Panc1 (cell line): ENCODE measurements around the gene PPP2R2B. TPM values are rescaled to one million over a fixed set of nuclear protein-coding genes. Genes with fewer than 3 reads are reported as not detected.
A peak's percentile ranks its signal among the peaks of the same experiment; 100 is the strongest.

Source experiments
- ATAC-seq: fragments of 200-7000 bp; cut with Tn5 transposase; 2 replicates; pipeline ENCODE4 v1.9.1; 2020; ENCODE audit warnings: mild to moderate bottlenecking, moderate library complexity
- BruUV-seq: library from RNA; stranded (reverse); fragments of 400-500 nt; replicated peaks from 2 replicates; lab custom pipeline; 2021; lab: Mats Ljungman, UMichigan
- CTCF ChIA-PET: fragments of 300-600 bp; sonication (Branson Sonifier 250); formaldehyde crosslinking; loops from one replicate; lab custom pipeline; 2022; ENCODE audit warnings: antibody characterized with exemption; lab: Charles Lee
- POLR2A ChIA-PET: fragments of 300-600 bp; sonication (Branson Sonifier 250); formaldehyde crosslinking; loops from one replicate; lab custom pipeline; 2022; ENCODE audit warnings: antibody characterized with exemption; lab: Charles Lee
- DNase-seq: peaks from one replicate; pipeline ENCODE4 v3.0.0-alpha.2; 2010; ENCODE audit warnings: low read depth, low spot score
- H3K27ac ChIP-seq: 2 replicates; pipeline ENCODE4 v1.5.1; 2011; ENCODE audit warnings: mild to moderate bottlenecking, low read length, inconsistent platforms
- H3K27me3 ChIP-seq: fragments of 200-500 bp; sonication (Bioruptor generic); 2 replicates; pipeline ENCODE4 v1.6.0; 2014; ENCODE audit warnings: low read length, inconsistent platforms; ENCODE audit not compliant: control insufficient read depth, insufficient read depth
- H3K36me3 ChIP-seq: fragments of 200-500 bp; sonication (Bioruptor generic); 2 replicates; pipeline ENCODE4 v1.5.1; 2014; ENCODE audit warnings: inconsistent platforms, mild to moderate bottlenecking, low read length, moderate library complexity; ENCODE audit not compliant: control insufficient read depth, insufficient read depth
- H3K4me1 ChIP-seq: 2 replicates; pipeline ENCODE4 v1.5.1; 2011; ENCODE audit warnings: inconsistent platforms, mild to moderate bottlenecking, low read length, moderate library complexity; ENCODE audit not compliant: control insufficient read depth, insufficient read depth
- H3K4me3 ChIP-seq, 2 experiments: 2 replicates each; pipeline ENCODE4 v1.5.1; 2011 to 2012; ENCODE audit warnings: low read depth in 2 of 2, low read length in 2 of 2, mild to moderate bottlenecking in 2 of 2, inconsistent platforms in 1 of 2, moderate library complexity in 1 of 2
- H3K9me3 ChIP-seq: fragments of 200-500 bp; sonication (Bioruptor generic); 2 replicates; pipeline ENCODE4 v1.5.1; 2014; ENCODE audit warnings: low read depth, mild to moderate bottlenecking, inconsistent platforms, low read length, moderate library complexity; ENCODE audit not compliant: control insufficient read depth, insufficient read depth
- POLR2AphosphoS5 ChIP-seq: IDR thresholded peaks from 2 replicates; pipeline ENCODE4 v1.6.1; 2012; ENCODE audit warnings: mild to moderate bottlenecking, low read depth, low read length, moderate library complexity
- SIN3A ChIP-seq: IDR thresholded peaks from 2 replicates; pipeline ENCODE4 v1.6.1; 2012; ENCODE audit warnings: low read depth, mild to moderate bottlenecking, low read length, moderate library complexity, borderline replicate concordance; ENCODE audit not compliant: insufficient read depth
- TCF7L2 ChIP-seq: IDR thresholded peaks from 2 replicates; pipeline ENCODE4 v1.6.1; 2011; ENCODE audit warnings: mild to moderate bottlenecking, low read depth, low read length, inconsistent platforms
- in situ Hi-C: cut with HindIII; loops from 2 replicates; pipeline ENCODE4 v1.10.0; 2016; ENCODE audit warnings: low sequenced_read_pairs, low pct_unique_long_range_greater_than_20kb
- intact Hi-C: fragments of 100-400 bp; cut with micrococcal nuclease; formaldehyde crosslinking; loops from one replicate; pipeline ENCODE4 v1.10.0; 2022; ENCODE audit not compliant: unreplicated experiment
- total RNA-seq: library from RNA; stranded (reverse); gene quantifications from one replicate; pipeline ENCODE4 v1.2.1, GENCODE V29; 2021; ENCODE audit not compliant: unreplicated experiment
- TF ChIP-seq, protein P1 (sequence below): fragments of 450-650 bp; IDR thresholded peaks from 2 replicates; pipeline ENCODE4 v1.5.1; 2017; ENCODE audit warnings: mild to moderate bottlenecking
- TF ChIP-seq, protein P2 (sequence below), 2 experiments: IDR thresholded peaks; 2 replicates each; pipeline ENCODE4 v1.6.1; 2011 to 2012; ENCODE audit warnings: low read depth in 2 of 2, control low read depth in 1 of 2, low read length in 1 of 2, mild to moderate bottlenecking in 1 of 2, moderate library complexity in 1 of 2; ENCODE audit not compliant: insufficient read depth in 1 of 2

The PPP2R2B gene
- total RNA-seq, 1 experiment from 2014 or later = 8.8 TPM

DNA sequence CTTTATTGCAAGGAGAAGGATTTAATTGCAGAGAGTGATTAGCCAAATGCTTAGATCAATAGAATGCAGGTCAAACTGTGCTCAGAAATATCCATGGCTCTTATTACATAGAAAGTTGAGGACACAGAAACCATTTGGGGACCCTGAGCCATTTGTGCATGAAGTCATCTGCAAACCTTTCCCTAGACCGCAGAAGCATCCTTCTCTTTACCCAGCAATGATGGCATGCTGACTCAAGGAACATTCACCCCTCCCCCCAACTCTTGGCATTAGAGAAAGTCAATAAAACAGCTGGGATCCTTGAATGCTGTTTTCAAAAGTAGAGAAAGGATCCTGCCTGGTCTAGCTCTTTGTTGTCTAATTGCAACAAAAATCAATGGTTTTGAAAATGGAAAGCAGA, 73.5 kb downstream of the PPP2R2B start:
- DNase-seq = peak; percentile 18
- no TSS peak for BruUV-seq
- ATAC-seq = 0 out of 2 replicates have a peak, but pooled peaks have one; percentile 62

DNA sequence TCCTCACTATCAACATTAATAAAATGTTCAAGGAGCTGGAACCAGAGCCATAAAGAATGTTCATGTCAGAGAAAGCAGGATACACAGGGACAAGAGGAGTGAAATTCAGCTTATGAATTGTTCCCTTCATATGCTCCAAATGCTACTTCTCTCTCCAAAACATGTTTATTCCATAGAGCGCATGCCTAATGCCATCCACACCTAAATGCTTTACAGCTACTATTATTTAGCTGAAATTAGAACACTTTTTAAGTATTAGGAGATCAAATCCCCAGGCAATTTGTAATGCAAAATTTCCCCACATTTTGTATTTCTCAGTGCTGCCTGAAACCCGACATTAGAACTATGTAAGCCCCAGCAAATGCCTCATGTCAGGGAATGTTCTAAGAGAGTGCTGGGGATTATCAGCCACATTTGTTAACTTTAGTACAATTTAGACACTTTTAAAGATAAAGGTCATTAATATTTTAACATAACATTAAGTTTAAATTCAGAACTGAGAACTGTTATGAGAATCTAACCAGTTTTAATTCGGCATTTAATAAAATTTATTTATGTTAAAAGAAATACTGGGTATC, 75.5 kb downstream of the PPP2R2B start:
- ATAC-seq (no peak), DNase-seq (no peak)
- no peaks in the 10 kb centered on the region for H3K9me3 ChIP-seq
- intact Hi-C loops (no loop called here), in situ Hi-C loops (no loop called here)
- 0 out of 2 replicates have a peak, but pooled peaks cover 3% of the 10 kb centered on the region for H3K27me3 ChIP-seq
- no peak overlapping the region for H3K27ac ChIP-seq
- H3K36me3 ChIP-seq = no peaks in the 10 kb centered on the region
- TF ChIP-seq, protein P1, sequence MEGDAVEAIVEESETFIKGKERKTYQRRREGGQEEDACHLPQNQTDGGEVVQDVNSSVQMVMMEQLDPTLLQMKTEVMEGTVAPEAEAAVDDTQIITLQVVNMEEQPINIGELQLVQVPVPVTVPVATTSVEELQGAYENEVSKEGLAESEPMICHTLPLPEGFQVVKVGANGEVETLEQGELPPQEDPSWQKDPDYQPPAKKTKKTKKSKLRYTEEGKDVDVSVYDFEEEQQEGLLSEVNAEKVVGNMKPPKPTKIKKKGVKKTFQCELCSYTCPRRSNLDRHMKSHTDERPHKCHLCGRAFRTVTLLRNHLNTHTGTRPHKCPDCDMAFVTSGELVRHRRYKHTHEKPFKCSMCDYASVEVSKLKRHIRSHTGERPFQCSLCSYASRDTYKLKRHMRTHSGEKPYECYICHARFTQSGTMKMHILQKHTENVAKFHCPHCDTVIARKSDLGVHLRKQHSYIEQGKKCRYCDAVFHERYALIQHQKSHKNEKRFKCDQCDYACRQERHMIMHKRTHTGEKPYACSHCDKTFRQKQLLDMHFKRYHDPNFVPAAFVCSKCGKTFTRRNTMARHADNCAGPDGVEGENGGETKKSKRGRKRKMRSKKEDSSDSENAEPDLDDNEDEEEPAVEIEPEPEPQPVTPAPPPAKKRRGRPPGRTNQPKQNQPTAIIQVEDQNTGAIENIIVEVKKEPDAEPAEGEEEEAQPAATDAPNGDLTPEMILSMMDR = no peak
- no peak for TF ChIP-seq POLR2AphosphoS5
- TF ChIP-seq, protein P2, sequence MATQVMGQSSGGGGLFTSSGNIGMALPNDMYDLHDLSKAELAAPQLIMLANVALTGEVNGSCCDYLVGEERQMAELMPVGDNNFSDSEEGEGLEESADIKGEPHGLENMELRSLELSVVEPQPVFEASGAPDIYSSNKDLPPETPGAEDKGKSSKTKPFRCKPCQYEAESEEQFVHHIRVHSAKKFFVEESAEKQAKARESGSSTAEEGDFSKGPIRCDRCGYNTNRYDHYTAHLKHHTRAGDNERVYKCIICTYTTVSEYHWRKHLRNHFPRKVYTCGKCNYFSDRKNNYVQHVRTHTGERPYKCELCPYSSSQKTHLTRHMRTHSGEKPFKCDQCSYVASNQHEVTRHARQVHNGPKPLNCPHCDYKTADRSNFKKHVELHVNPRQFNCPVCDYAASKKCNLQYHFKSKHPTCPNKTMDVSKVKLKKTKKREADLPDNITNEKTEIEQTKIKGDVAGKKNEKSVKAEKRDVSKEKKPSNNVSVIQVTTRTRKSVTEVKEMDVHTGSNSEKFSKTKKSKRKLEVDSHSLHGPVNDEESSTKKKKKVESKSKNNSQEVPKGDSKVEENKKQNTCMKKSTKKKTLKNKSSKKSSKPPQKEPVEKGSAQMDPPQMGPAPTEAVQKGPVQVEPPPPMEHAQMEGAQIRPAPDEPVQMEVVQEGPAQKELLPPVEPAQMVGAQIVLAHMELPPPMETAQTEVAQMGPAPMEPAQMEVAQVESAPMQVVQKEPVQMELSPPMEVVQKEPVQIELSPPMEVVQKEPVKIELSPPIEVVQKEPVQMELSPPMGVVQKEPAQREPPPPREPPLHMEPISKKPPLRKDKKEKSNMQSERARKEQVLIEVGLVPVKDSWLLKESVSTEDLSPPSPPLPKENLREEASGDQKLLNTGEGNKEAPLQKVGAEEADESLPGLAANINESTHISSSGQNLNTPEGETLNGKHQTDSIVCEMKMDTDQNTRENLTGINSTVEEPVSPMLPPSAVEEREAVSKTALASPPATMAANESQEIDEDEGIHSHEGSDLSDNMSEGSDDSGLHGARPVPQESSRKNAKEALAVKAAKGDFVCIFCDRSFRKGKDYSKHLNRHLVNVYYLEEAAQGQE (IDR thresholded peaks at IDR 0.05; ENCODE audit: insufficient read depth in 1 of 2, low read depth in 2 of 2, low read length in 1 of 2) = no peak
- TF ChIP-seq SIN3A = no peak
- TF ChIP-seq TCF7L2 = no peak
- POLR2A ChIA-PET = no interaction called here
- H3K4me1 ChIP-seq = no peaks in the 10 kb centered on the region; the same call in 1 of the 2 replicates
- BruUV-seq = no TSS peak
- no peak overlapping the region for H3K4me3 ChIP-seq
- CTCF ChIA-PET = no interaction called here

More for the DNA sequence above, 73.5 kb downstream of the PPP2R2B start:
- TF ChIP-seq TCF7L2 (no peak), POLR2AphosphoS5 (no peak), SIN3A (no peak)
- TF ChIP-seq, protein P2 (IDR thresholded peaks at IDR 0.05; ENCODE audit: insufficient read depth in 1 of 2, low read depth in 2 of 2, low read length in 1 of 2) = no peak
- TF ChIP-seq, protein P1 = no peak
- in situ Hi-C loops (no loop called here), intact Hi-C loops (no loop called here)
- CTCF ChIA-PET = no interaction called here
- Histone ChIP-seq H3K36me3 (no peaks in the 10 kb centered on the region), H3K27me3 (0 out of 2 replicates have a peak, but pooled peaks cover 3% of the 10 kb centered on the region), H3K9me3 (no peaks in the 10 kb centered on the region), H3K27ac (no peak overlapping the region), H3K4me3 (no peak overlapping the region), H3K4me1 (no peaks in the 10 kb centered on the region; the same call in 1 of the 2 replicates)
- POLR2A ChIA-PET = no interaction called here
